Hindlimb muscle (tissue), 1 donor: ENCODE data around the gene HSD17B8. TPM values are rescaled to one million over a fixed set of nuclear protein-coding genes. Genes with fewer than 3 reads are reported as not detected.
"Not testable (repeated sequence)": the region's sequence is repeated elsewhere in the genome, so short reads cannot be mapped to it uniquely, and the experiment has no call there.

Experiments
- DNase-seq: peaks from one replicate; pipeline ENCODE4 v3.0.0-alpha.2; 2013
- polyA plus RNA-seq: library from polyadenylated mRNA; unstranded; fragments of 120-200 nt; gene quantifications from one replicate; pipeline ENCODE4 v1.2.1, GENCODE V29; 2013; ENCODE audit not compliant: insufficient read length

Gene HSD17B8
- polyA plus RNA-seq, 1 donor = 11.5 TPM

GRCh38 chr6:33207552-33208090, 3.2 kb downstream of the HSD17B8 start:
- DNase-seq = peak; percentile 69

DNA sequence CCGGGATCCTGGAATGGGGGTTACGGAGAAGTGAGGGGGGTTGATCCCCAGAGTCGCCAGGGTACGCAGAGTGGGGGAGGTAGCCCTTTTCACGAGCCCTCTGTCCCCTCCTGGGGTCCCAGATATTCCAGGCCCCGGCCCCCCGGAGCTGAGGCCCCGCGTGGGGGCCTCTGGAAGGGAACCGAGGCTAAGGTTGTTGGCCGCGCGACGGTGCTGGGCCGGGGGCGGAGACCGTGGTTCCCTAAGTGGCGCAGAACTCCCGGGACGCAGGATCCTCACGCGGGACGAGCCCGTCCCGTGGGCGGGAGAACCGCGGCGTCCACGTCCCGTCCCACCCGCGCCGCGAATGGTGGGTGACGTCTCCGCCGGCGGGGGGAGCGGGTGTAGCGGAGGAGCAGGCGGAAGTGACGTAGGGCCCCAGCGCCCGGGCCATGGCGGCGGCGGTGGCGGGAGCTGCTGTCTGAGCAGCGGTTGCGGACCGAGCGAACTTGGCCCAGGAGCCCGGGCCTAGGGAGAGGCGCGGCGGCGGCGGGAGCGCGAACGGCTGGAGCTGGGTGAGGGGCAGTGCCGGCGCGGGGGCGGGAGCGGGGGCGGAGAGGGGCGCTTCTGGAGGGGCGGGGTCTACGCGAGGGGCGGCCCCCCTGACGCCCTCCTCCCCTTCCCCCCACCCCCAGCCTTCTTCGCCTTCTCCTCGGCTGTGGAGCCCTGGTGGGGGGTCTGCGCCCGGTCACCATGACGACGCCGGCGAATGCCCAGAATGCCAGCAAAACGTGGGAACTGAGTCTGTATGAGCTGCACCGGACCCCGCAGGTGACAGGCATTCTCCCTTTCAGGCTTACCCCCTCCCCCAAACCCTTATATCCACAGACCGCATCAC, 3.9 kb downstream of the HSD17B8 start, which contains the start of gene RING1:
RING1 (plus strand) TSS at position 410 of the 877 bp plus-strand sequence; CDS start at position 733, 323 bp downstream.
- DNase-seq = peak; percentile 91

DNA sequence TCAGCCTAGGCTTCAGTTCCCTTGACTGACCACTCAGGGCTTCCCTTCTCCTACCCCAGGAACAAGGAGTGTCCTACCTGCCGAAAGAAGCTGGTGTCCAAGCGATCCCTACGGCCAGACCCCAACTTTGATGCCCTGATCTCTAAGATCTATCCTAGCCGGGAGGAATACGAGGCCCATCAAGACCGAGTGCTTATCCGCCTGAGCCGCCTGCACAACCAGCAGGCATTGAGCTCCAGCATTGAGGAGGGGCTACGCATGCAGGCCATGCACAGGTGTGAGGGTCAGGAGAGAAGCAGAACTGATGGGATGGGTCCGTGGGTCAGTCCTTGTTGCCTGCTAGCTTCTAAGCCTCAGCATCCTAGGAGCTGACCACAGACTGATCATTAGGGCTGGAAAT, 5.4 kb downstream of the HSD17B8 start:
- DNase-seq = no peak

DNA sequence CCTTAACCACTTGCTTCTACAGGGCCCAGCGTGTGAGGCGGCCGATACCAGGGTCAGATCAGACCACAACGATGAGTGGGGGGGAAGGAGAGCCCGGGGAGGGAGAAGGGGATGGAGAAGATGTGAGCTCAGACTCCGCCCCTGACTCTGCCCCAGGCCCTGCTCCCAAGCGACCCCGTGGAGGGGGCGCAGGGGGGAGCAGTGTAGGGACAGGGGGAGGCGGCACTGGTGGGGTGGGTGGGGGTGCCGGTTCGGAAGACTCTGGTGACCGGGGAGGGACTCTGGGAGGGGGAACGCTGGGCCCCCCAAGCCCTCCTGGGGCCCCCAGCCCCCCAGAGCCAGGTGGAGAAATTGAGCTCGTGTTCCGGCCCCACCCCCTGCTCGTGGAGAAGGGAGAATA, 6.7 kb downstream of the HSD17B8 start:
- DNase-seq = no peak

GRCh38 chr6:33211666-33212422, 7.4 kb downstream of the HSD17B8 start:
- DNase-seq = no peak

GRCh38 chr6:33212857-33213165, 8.4 kb downstream of the HSD17B8 start:
- no peak for DNase-seq

GRCh38 chr6:33213166-33213988, 8.9 kb downstream of the HSD17B8 start:
- no peak for DNase-seq

GRCh38 chr6:33213989-33214335, 9.5 kb downstream of the HSD17B8 start:
- DNase-seq = no peak

- DNase-seq = no peak
Observed at GRCh38 chr6:33215271-33216116, 11.0 kb downstream of the HSD17B8 start.

DNA sequence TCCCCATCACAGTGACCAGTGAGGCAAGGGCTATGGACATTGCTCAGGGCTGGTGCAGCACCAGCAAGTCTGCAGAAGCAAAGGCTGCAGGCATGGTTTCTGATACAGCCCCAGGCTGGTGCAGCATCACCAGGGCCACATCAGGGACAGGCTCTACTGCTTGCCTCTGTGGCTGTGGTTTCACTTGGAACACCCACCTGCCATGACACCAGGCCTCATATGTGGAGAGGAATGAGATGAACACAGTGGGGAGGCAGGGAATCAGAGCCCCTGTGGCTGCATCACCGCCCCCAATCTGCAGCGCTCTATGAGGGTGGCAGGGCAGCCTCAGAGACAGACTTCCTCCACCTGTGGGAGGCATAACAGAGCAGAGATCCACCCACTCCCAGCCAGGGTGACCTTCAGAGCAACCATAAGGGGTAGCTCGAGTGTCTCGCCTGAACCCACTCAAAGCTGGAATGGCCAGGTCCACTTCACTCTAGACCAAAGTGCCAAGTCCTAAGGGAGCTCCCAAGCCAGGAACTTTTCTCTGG, 11.7 kb downstream of the HSD17B8 start:
- no peak for DNase-seq

- no peak for DNase-seq
Observed at GRCh38 chr6:33217246-33217645, 12.8 kb downstream of the HSD17B8 start.

GRCh38 chr6:33217681-33218080, 13.2 kb downstream of the HSD17B8 start:
- no peak for DNase-seq

DNA sequence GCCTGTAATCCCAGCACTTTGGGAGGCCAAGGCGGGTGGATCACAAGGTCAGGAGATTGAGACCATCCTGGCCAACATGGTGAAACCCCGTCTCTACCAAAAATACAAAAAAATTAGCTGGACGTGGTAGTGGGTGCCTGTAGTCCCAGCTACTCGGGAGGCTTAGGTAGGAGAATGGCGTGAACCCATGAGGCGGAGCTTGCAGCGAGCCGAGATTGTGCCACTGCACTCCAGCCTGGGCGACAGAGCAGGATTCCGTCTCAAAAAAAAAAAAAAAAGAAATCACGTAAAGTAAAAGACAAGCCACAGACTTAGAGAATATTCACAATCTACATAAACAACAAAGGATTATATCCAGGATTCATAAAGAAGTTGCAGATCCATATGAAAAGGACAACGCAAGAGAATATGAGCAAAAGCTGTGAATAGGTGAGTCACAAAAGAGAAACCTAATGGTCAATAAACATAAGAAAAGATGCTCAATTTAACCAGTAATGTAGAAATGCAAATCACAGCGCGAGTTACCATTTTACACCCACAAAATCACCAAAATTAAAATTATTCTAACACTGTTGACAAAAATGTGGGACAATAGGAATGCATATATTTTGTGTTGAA, 22.2 kb downstream of the HSD17B8 start:
- DNase-seq = not testable (repeated sequence)

- no peak for DNase-seq
Observed at GRCh38 chr6:33235221-33235634, 30.8 kb downstream of the HSD17B8 start.

DNA sequence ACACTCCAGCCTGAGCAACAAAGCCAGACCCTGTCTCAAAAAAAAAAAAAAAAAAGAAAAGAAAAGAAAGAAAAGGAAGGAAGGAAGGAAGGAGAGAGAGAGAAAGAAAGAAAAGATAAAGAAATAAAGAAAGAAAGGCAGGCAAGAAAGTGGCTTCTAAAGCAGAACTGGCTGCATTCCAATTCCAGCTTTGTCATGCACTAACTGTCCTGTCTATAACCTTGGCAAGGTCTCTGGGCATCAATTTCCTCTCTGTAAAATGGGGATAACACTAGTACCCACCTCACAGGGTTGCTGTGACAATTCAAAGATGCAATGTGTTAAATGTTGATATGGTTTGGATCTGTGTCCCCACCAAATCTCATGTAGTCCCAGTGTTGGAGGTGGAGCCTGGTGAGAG, 31.9 kb downstream of the HSD17B8 start:
- no peak for DNase-seq

DNA sequence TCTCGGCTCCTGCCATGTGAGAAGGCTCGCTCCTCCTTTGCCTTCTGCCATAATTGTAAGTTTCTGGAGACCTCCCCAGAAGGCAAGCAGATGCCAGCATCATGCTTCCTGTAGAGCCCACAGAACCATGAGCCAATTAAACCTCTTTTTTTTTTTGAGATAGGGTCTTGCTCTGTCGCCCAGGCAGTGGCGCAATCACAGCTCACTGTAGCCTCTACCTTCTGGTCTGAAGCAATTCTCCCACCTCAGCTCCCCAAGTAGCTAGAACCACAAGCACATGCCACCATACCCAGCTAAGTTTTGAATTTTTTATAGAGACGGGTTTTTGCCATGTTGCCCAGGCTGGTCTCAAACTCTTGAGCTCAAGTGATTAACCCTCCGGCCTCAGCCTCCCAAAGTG, 32.4 kb downstream of the HSD17B8 start:
- no peak for DNase-seq

DNA sequence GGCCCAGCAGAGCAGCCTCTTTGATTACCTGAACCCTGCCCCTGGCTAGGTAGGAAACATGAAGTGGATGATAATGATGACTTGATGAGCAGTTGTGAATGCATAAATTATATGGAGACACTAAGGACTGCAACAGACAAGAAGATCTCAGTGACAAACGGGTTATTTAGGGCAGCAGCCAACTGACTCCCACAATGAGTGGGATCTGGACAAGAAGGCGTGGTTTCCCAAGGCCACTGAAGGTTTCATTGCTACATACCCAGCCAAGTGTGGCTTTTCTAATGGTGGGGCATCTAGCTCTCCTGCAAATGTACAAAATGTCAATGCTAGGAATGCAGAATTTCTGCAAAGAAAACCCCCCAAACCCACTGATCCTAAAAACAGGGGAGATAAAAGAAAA, 33.3 kb downstream of the HSD17B8 start:
- DNase-seq = no peak

DNA sequence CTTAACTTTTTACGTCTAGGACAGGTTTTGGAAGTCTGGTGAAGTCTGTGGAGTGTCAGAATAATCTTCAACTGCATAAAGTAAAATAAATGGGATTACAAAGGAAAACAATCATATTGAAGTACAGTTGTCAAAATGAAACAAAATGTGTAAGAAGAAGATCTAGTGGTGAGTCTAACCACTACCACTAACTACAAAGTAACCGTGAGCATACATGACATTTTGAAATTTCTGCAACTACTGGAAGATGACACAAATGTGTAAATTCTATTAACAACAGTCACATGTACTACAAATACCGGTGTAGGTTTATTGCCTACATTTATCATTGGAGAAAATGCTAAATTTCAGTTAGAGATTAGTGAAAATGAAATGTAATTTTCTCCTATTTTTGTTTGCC, 37.5 kb downstream of the HSD17B8 start:
- DNase-seq = no peak

GRCh38 chr6:33243476-33243875, 39.0 kb downstream of the HSD17B8 start:
- DNase-seq = no peak

DNA sequence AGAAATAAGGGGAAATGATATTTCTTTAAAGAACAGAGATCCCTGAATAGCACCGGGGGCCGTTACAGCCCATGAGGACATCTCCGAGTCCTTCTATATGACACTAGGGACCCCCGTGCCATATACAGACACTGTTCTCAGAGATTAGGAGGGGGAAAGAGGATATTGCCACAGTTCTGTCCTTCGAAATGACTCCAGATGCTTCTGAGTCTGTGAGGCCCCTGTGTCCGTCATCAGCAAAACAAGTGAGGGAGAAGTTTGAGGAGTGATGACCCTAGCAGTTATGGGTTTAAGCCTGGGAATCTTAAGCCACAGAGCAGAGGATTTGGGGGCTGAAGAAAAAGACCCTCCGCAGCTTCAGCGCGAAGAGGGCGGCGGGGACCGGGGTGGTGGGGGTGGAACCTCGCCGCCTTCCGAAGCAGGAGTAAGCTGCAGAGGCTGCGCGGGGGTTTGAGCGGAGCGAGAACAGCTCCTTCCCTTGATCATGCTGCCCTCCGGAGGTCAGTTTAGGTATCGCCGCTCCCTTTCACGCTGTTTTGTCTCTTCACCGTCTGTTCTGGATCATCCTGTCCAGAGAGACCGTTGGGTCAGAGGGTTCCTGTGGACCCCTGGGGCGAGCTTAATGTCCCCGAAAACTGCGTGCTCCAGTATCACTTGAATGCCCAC, 43.7 kb downstream of the HSD17B8 start:
- peak; percentile 90 for DNase-seq

DNA sequence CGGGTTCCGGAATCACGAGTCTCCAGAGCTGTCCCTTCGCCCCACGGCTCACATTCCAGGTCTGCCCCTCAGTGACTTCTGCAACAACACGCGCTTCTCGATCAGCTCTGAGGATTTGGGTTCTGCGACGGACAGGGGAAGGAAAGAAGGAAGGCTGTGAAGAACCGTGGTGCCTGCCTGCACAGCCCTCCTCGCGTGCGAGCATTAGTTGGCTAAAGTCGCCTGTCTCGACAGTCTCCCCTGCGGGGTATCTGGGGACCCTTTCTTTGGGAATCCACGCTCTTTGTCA, 44.1 kb downstream of the HSD17B8 start:
- no peak for DNase-seq
